GM12872 (cell line): ENCODE measurements around the gene WDR90.

ENCODE experiments used
- CTCF ChIP-seq: IDR thresholded peaks from 3 replicates; pipeline ENCODE4 v1.5.1; 2011; ENCODE audit warnings: low read depth, mild to moderate bottlenecking, low read length, moderate library complexity; ENCODE audit not compliant: insufficient read depth

Gene WDR90

GRCh38 chr16:695355-696089 lies 46.4 kb downstream of the WDR90 start:
- no peak for TF ChIP-seq CTCF

- no peak for TF ChIP-seq CTCF
Observed at GRCh38 chr16:698911-699671, 49.9 kb downstream of the WDR90 start.

GRCh38 chr16:700684-701584 lies 51.8 kb downstream of the WDR90 start:
- no peak for TF ChIP-seq CTCF

- TF ChIP-seq CTCF = no peak
Observed at GRCh38 chr16:702341-702740, 53.2 kb downstream of the WDR90 start.

GRCh38 chr16:703406-703805 lies 54.2 kb downstream of the WDR90 start:
- no peak for TF ChIP-seq CTCF

GRCh38 chr16:704047-704446 lies 54.9 kb downstream of the WDR90 start:
- TF ChIP-seq CTCF = no peak

- no peak for TF ChIP-seq CTCF
Observed at GRCh38 chr16:704552-705380, 55.6 kb downstream of the WDR90 start.
